SK-N-DZ (cell line): ENCODE data around the gene ZNHIT1.

Source experiments
- DNase-seq: peaks from one replicate; pipeline ENCODE4 v3.0.0-alpha.2; 2015; ENCODE audit warnings: low spot score

ZNHIT1 gene

DNA sequence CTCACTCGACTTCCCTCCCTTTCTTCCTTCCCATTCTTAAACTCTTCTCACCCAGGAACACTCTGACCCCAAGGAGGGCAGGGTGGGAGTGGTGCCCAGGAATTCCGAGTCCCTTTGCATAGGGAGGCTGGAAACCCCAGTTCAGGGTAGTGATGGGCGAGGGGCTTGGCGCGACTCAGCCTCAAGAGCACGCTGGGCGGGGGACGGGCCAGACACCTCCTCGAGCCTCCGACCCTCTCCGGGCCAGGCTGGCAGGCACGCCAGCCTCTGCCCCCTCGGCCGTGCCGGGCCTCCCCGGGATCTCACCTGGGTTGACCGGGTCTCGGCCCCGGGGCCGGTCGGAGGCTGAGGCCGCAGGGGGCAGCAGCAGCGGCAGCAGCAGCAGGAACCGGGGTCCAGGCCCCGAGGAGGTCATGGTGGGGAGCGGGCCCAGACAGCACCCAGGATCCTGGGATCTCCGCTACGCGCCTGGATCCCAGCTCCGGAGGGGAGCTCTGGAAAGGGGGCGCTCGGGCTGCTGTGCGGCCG, 1.0 kb upstream of the ZNHIT1 start:
- DNase-seq = no peak

DNA sequence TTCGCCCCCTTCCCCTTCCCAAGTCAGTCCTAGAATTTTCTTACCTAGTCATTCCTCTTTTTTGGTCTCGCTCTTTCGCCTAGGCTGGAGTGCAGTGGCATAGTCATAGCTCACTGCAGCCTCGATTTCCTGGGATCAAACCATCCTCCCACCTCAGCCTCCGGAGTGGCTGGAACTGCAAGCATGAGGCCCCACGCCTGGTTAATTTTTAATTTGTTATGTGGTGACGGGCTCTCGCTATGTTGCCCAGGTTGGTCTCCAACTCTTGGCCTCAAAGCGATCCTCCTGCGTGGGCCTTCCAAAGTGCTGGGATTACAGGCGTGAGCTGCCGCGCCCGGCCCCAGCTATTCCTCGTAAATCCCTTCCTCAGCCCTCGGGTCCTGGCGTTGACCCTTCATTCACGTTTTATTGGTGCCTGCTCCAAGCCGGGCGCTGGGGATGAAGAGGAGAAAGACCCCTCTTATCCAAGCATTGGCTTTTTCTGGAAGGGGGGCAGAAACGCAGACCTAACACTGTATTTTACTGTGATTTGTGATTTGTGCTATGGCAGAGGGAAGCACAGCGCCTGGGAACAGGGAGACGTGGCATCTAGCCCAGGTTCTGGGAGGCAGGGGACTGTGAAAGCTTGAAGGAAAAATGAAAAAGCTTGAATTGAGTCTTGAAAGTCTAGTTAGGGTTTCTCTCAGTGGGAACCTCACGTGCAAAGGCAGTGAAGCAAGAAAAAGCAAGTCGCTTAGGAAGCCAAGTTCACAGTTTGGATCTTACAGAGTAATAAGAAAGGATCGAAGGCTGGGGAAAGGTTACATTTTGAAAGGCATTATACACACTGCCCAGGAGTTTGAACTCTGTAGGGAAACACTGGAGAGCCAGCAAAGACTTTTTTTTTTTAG, 516 bp downstream of the ZNHIT1 start:
- DNase-seq = no peak

DNA sequence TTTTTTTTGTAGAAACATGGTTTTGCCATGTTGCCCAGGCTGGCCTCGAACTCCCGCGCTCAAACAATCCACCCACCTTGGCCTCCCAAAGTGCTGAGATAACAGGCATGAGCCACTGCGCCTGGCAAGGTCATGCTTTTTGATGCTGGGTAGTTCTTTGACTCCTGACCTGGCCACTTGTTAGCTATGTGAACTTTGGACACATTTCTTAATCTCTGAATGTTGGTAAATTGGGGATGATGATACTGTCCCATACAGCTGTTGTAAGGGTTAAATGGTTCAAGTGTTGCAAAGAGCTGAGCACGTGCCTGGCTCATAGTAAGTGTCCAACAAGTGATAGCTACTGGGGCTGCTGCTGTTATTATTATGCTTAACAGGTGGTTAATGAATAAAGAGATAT, 2.3 kb downstream of the ZNHIT1 start:
- no peak for DNase-seq

DNA sequence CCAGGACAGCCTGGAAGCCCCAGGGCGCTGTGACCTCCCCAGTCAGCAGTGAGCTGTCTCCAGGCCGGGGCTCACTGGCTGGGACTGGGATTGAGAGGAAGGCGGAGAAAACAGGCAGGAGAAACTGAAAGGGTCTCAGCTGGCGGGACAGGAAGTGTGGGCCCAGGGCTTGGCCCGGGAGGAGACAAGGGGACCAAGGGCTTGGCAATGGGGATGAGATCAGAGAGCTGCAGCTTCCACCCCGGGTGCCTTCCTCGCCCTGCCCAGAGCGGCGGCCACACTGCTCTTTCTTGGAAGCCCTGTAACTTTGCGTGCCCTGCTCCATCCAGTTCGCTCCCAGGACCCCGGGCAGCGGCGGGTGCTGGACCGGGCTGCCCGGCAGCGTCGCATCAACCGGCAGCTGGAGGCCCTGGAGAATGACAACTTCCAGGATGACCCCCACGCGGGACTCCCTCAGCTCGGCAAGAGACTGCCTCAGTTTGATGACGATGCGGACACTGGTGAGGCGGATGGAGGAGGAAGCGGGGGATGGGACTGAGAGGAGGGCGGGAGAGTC, 4.4 kb downstream of the ZNHIT1 start:
- no peak for DNase-seq

DNA sequence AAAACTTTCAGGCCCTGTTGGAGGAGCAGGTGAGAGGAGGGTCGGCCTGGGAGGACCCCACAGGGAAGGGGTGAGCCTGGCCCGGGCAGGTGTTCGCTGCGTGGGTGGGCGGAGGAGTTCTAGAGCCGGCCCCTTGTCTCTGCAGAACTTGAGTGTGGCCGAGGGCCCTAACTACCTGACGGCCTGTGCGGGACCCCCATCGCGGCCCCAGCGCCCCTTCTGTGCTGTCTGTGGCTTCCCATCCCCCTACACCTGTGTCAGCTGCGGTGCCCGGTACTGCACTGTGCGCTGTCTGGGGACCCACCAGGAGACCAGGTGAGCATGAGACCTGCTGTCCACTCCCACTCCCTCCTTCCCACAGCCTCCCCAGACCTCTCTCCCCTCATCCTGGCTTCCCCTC, 5.6 kb downstream of the ZNHIT1 start:
- DNase-seq = no peak

DNA sequence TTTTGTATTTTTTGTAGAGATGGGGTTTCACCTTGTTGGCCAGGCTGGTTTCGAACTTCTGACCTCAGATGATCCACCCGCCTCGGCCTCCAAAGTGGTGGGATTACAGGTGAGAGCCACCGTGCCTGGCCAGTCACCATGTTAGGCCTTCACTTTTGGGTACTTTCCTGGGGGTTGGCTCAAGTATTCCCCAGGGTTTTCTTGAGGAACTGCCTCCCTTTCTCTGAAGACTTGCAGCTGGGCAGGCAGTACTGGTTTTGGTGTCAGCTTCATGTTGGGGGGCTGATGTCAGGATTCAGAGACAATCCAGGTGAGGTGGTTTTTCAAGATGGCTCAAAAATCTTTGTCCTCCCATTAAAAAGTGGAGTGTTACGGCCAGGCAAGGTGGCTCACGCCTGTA, 7.7 kb downstream of the ZNHIT1 start:
- DNase-seq = no peak

DNA sequence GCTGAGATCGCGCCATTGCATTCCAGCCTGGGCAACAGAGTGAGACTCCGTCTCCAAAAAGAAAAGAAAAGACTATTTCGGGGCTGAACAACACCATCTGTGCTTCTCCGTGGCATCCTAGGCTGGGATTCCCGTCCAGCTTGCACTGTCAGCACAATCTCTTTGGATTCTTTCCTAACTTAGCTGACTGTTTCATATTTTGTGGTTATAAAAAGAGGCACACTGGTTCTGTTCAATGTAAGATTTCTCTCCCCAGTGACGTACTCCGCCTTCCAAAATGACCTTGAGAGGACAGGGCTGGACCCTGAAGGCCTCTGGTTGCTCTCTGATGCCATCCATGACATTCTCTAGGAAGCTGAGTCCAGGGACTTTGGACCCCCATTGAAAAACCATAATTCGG, 8.8 kb downstream of the ZNHIT1 start:
- no peak for DNase-seq

DNA sequence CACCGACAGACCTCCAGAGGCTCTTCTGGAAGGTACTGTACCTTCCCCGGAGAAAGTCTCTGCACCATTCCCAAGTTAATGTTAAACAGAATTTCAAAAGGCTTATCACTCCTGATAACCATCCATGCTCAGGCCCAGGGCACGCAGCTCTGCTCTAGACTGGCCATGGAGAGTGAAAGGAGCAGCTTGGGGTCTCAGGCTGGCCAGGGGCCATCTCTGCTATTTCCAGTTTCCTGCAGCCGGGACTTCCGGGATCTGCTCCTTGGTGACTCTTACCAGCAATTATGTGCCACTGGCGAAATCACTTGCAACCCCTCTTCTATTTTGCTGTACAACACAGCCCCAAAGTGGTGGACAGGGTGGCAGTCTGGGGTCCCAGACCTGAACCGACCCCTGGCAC, 13.7 kb downstream of the ZNHIT1 start:
- DNase-seq = no peak

DNA sequence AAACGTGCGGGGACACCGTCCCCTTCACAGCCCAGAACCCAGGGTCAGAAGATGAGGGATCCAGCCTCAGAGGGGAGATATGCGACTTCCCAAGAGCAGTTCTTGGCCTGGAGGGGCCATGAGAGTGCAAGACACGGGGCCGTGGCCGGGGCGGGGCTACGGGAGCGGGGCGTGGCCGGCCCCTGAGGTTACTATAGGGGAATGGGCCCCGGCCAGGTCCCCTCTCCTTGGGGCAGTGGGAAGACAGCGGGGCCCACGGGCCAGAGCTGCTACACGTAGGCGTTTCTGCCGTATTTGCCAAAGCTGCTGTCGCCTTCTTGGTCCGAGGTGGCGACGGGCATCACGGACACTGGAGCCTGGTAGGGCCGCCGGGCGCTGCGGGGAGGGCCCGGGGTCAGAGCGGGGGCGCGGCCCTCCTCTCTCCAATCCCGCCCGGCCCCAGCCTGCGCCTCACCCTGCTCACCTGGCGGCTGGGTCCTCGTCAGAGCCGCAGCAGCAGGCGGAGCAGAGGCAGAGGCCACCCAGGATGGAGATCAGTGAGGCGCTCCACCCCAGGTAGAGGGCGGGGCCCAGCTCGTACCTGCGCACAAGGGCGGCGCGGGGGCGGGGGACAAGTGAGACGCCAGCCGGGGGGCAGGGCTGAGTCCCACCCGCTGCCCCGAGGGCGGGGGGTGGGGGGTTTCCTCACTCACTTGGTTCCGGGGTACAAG, 14.3 kb downstream of the ZNHIT1 start:
- DNase-seq = no peak

DNA sequence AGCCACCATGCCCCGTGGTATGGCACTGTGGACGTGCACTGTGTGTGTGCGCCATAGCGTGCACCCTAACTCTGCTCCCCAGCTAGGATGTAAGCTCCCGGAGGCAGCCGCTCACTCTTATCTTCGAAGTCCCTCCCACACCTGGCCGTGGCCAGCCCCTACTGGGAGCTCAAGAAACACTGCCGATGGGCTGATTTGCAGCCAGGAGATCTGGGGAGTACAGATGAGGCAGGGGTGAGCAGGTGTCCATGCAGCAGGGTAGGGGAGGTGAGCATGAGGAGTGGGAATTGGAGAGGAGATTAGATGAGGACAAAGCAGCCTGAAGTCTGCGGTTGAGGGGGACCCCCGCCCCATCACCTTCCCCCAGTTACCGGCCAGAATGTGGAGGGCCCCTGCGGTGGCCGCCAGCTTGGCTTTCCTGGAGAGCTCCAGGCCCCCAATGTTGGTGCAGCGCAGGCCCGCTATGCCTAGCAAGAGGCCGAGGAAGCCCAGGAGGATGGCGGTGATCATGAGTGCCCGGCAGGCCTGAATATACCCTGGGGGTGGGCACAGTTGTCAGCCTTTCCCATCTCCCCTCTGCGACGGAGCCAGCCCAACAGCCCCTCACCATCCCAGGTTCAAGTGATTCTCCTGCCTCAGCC, 16.1 kb downstream of the ZNHIT1 start:
- no peak for DNase-seq

DNA sequence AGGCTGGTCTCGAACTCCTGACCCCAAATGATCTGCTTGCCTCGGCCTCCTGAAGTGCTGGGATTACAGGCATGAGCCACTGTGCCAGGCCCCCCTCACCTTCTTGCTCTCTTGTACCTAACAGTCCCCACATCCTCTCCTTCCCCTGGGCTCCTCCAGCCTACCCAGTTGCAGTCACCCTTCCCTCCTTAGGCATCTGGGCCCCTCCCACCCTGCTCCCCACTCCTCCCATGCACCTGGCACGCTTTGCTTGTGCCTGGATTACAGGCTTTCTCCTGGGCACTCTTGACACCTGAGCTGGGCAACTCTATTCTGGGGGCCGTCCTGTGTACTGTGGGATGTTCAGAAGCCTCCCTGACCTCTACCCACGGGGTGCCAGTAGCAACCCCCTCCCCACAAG, 16.7 kb downstream of the ZNHIT1 start:
- no peak for DNase-seq

DNA sequence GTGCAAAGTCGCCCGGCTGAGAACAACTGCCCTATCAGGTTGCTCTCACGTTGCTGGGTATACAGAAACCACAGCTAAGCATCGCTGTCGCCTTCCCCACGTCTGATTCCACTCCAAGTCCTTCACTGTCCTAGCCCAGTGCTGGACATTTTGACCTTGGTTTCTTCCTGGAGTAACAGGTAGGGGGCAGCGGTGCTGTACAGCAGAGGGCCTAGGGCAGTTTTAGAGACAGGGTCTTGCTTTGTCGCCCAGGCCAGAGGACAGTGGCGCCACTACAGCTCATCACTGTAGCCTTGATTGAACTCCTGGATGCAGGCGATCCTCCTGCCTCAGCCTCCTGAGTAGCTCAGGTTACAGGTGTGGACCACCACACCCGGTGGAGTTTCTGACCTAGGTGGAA, 17.1 kb downstream of the ZNHIT1 start:
- no peak for DNase-seq

DNA sequence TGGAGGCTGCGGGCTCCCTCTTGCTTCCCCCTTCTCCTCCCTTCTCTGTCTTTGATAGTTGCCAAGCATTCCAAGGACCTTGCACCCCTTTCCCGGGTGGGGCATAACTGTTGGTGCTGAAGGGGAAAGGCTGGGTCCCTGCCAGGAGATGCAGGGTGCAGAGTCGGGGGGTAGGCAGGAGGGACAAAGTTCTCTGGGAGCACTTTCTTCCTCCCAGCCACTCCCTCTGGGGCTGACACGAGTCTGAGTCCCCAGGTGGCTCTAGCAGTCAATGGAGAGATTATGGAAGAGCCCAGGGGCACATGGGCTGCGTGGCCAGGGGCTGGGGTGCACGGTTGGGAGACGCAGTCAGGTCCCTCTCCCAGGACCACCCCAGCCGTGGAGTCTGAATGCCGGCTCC, 17.6 kb downstream of the ZNHIT1 start:
- no peak for DNase-seq

DNA sequence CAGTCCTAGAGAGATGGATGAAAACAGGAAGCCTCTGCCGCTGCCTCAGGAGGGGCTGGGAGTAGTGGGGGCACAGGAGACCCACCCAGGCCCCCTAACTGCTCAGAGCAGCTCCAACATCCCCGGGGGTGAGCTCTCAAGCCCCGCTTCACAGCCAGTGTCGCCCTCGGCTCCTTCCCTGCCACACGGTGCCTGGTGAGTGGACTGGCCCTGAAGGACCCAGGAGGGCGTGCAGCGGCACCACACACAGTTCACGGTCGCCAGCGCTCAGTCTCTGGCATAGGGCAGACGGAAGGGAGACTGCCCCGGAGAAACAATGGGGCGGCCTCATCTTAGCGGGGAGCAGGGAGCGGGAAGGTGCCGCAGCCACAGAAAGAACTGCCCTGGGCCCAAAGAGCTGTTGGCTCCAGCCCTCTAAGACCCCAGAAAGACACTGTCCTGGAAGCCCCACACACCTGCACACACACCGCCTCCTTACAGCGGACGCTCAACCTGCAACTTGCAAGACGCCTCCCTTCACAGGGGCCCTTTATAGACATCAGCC, 18.4 kb downstream of the ZNHIT1 start:
- no peak for DNase-seq

DNA sequence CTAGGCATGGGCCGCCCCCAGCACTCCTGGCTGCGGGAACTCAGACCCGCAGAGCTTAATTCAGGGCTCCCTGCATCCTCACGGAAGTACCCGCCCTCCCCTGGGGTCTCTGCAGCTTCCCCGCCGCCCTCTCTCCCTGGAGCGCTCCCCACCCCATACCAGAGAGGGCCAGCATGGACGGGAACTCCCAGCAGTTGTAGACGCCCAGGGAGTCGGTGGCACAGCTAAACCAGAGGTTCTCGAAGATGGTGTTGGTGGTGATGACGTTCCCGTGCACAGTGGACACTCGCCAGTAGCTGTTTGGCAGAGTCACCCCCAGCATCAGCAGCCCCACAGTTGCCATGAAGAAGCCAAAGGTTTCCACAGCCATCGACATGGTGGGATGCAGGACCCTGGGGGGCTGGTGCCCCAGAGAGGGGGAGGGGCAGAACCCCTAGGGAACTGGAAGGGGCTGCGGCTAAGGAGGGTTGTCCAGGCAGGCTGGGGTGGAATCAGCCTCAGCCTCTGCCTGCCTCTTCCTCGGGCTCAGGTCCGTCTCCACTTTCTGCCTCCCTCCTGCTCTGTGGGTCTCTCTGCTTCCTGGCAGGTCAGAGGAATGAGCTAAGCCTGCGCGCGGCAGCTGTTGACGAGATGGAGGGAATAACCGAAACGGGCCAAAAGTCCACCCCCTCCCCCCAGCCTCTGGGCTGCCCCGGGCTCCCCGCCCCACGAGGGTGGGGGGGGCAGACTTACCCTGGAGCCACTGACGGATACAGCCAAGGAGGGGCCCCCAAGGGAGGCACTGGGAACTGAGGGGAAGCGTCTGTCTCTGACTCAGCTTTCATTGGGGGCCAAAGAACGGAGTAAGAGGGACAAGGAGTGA, 19.5 kb downstream of the ZNHIT1 start, which contains the start of gene CLDN15:
Gene CLDN15 (minus strand): TSS at position 597 of the 862 bp plus-strand sequence. CDS start 221 bp downstream, at position 376.
- DNase-seq = no peak

DNA sequence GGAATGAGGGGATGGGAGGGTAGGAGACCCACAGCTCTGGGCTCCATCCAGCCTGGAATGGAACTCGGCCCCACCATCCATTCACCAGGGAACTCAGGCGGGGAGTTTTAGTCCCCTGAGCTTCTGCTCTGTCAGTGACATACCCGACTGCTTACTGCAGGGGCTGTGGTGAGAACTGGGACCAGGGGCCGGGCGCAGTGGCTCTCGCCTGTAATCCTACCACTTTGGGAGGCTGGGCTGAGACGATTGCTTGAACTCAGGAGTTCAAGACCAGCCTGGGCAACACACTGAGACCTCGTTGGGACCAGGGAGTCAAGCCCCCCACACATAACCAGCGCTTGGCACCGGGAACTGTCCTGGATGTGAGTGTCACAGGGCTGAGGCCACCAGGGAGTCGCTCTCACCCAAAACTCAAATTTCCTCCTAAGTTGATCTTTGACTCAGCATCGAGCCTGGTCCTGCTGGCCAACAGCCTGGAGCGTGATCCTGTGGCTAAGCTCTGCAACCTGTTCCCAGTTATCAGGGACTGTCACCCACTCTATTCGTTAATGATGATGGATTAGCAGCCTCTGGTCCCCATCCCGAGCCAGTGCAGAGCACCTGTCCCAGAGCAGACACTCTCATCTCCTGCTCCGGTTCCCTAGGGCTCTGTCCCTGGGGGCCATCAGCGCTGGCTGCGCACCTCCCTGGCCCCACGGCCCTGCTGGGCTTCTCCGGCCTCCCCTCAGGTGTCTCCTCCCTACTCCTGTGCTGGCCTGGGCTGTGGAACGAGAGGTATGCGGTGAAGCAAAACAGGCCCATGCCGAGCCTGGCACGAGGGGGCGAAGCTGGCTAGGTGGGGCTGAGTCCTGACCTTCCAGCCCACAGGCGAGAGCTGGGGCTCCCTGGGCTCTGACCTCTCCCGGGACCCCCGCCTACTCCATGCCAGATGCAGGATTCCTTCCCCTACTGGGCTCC, 20.5 kb downstream of the ZNHIT1 start:
- DNase-seq = peak; percentile 37

DNA sequence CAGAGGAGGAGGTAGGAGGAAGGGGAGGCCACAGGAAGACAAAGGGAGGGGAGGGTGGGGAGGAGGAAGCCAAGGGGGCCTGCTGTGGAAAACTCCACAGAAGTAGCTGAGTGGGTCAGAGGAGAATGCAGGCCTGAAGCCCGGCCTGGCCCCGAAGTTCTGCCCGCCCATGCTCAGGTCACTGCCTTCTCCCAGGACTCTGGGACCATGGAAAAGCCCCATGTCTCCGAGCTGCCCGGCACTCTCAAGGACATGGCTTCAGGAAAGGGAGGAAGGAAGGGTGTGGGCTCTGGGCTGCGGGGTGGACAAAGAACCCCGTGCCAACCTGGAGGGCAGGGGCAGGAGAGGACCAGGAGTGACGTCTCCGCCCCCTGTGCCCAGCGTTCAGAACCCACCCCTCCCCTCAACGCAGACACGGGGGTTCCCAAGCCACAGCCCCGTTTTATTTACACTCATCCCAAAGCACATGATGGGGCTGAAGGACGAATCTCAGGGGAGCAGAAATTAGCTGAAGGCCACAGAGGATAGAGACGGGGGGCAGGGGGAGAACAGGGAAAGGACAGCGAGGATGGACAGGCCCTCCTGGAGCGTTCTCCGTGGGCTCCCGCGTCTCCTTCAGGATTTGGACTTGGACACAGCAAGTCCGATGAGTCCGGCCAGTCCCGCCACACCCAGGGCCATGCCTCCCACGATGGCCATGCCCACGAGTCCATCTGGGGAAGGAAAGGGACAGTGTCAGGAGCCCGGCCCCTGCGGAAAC, 21.4 kb downstream of the ZNHIT1 start:
- DNase-seq = no peak

DNA sequence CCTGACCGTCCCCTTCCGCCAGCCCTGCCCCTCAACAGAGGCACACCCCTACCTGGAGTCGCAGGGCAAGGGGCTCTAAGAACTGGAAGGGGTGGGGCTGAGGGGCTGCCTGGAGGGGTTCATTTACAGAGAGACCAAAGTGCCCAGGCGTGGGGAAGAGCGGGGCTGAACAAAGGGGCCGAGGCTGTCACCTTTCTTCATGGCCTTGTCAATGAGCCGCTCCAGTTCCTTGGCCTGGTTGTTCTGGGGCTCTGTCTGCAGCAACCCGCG, 21.9 kb downstream of the ZNHIT1 start:
- DNase-seq = no peak
